Measurements from ENCODE around the gene PRDM12.

Gene PRDM12

DNA sequence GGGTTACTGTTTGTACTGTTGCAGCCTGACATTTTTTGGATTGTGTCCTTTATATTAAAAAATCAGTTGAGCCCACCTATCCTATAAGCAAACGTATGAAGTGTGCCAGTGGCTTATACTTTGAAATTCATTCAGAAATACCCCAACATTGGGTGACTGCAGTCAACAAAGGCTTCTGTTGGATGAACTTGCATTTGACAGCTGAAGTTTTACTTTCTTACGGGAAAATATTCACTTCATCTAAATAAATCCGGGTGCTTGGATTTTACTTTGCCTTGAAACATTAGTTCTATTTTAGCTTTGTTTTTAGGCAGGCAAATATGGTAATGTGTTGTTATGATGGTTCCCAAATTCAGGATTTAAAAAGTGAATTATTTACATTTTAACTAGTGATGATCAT, 50.9 kb downstream of the PRDM12 start:
- TF ChIP-seq, protein P1, sequence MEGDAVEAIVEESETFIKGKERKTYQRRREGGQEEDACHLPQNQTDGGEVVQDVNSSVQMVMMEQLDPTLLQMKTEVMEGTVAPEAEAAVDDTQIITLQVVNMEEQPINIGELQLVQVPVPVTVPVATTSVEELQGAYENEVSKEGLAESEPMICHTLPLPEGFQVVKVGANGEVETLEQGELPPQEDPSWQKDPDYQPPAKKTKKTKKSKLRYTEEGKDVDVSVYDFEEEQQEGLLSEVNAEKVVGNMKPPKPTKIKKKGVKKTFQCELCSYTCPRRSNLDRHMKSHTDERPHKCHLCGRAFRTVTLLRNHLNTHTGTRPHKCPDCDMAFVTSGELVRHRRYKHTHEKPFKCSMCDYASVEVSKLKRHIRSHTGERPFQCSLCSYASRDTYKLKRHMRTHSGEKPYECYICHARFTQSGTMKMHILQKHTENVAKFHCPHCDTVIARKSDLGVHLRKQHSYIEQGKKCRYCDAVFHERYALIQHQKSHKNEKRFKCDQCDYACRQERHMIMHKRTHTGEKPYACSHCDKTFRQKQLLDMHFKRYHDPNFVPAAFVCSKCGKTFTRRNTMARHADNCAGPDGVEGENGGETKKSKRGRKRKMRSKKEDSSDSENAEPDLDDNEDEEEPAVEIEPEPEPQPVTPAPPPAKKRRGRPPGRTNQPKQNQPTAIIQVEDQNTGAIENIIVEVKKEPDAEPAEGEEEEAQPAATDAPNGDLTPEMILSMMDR (conservative IDR thresholded peaks at IDR 0.05) = no peak
- H3K27ac ChIP-seq = peak overlapping the region; percentile 99

DNA sequence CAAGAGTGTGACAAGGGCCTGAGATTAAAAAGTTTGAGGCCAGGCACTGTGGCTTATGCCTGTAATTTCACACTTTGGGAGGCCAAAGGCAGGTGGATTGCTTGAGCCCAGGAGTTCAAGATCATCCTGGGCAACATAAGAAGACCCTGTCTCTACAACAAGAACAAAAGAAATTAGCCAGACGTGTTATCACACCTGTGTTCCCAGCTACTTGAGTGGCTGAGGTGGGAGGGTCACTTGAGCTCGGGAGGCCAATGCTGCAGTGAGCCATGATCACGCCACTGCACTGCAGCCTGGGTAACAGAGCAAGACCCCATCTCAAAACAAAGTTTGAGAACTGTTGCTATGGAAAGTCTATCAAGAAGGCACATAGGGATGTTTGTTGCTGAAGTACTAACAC, 54.2 kb downstream of the PRDM12 start:
- TF ChIP-seq, protein P1 (conservative IDR thresholded peaks at IDR 0.05) = no peak
- H3K27ac ChIP-seq = no peak overlapping the region

DNA sequence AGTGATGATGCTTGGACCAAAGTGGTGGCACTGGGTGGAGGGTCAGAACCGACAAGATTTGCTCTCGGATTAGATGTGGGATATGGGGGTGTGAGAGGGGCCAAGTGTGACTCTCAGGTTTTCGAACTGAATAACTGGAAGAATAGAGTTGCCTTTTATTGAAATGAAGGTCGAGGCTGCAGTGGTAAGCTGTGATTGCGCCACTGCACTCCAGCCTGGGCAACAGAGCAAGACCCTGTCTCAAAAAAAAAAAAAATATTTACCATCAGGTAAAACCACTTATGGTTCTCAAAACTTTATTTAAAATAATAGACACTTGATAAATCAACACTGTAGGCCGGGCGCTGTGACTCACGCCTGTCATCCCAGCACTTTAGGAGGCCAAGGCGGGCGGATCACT, 56.4 kb downstream of the PRDM12 start:
- H3K27ac ChIP-seq = no peak overlapping the region
- TF ChIP-seq, protein P1 (conservative IDR thresholded peaks at IDR 0.05) = no peak

DNA sequence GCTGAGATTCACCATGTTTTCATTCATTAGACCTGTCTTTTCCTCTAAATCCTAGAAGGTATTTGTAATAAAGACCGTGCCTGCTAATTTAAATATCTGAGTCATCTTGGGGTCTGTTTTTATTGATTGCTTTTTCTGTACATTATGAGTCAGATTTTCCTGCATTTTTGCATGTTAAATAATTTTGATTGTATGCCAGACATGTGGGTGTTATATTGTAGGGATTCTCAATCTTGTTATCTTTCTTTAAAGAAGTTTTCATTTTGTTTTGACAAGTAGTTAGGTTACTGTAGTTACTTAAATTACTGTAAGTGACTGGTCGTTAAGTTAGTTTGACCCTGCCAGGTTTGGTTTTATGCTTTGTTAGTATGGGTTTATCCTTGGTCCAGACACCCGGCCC, 64.3 kb downstream of the PRDM12 start:
- H3K27ac ChIP-seq = peak overlapping the region; percentile 97
- TF ChIP-seq, protein P1 (conservative IDR thresholded peaks at IDR 0.05) = no peak

DNA sequence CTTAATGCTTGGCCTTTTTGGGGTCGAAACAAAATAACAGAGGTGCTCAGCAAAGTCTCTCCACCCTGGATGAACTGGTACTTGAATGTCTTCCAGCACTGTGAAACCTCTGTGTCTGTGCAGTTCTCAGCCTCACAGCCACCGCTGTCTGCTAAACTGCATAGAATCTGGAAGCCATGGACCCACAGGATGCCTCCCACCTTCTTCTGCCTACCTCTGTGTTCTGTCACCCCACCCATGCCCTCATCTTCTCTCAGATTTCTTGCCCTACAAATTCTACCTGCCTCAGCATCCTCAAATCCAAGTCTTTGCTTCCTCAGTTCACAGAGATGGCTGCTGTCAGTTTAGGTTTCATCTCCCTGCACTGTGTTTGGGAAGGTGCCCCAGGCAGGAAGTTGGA, 64.8 kb downstream of the PRDM12 start:
- TF ChIP-seq, protein P1 (conservative IDR thresholded peaks at IDR 0.05) = no peak

DNA sequence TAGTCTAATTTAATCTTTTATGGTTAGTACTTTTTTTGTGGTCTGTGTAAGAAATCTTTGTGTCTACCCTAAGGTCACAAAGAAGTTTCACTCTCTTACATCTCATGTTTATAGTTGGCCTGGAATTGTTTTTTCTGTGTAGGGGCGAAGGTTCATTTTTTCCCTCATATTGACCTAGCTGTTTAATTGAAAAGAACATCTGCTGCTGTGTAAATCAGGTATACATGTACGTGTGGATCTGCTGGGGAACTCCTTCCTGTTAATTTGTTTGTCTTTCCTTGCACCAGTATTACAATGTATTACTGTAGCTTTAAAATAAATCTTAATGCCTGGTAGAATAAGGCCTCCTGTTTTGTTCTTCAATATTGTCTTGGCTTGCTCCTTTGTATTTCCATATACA, 67.0 kb downstream of the PRDM12 start:
- peak overlapping the region; percentile 97 for H3K27ac ChIP-seq
- TF ChIP-seq, protein P1 (conservative IDR thresholded peaks at IDR 0.05) = no peak

More for the DNA sequence above, 64.8 kb downstream of the PRDM12 start:
- H3K27ac ChIP-seq = peak overlapping the region; percentile 97

DNA sequence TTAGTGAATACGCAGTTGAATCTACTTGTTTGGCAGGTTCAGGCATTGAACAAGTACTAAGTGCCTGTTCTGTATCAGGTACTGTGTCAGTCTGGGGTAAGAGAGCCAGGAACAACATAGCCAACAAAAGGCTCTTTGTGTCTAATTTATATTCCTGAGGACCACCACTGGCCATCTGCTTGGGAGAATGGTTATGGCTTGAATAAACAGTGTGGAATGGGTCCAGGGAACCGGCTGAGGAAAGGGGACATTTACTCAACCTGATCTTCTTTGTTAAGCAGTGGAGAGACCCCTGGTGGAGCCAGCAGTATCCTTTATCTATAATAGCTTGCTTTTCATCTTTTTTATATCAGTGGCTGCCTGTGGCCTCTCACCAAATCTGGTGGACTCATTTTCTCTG, 67.7 kb downstream of the PRDM12 start:
- TF ChIP-seq, protein P1 (conservative IDR thresholded peaks at IDR 0.05) = peak; percentile 39

More for the DNA sequence above, 67.7 kb downstream of the PRDM12 start:
- peak overlapping the region; percentile 97 for H3K27ac ChIP-seq
